Stimulated activated CD4-positive, alpha-beta T cell treated with anti-CD3 and anti-CD28 coated beads, Interleukin-1b, Interleukin-23, amount 100 ng/mL, for 24 hours (primary cell): Measurements from ENCODE around the gene RNASEH1.
"Not testable (repeated sequence)": the region's sequence is repeated elsewhere in the genome, so short reads cannot be mapped to it uniquely, and the experiment has no call there.

Experiments used
- DNase-seq, 4 experiments: peaks; one replicate each; pipeline ENCODE4 v3.0.0-alpha.2; 2020; ENCODE audit warnings: low read depth in 4 of 4, low spot score in 1 of 4

RNASEH1 gene

GRCh38 chr2:3522961-3523421 is 35.1 kb downstream of the RNASEH1 start:
- DNase-seq, result no peak

GRCh38 chr2:3520591-3520990 is 37.5 kb downstream of the RNASEH1 start:
- DNase-seq, result no peak

- DNase-seq, result peak; percentile 57 to 80 (median 67)
Measured at GRCh38 chr2:3519255-3520205, 38.6 kb downstream of the RNASEH1 start, which contains the start of gene ADI1. ADI1 (minus strand) TSS chr2:3519531; CDS start chr2:3519487, 44 bp downstream.

GRCh38 chr2:3518496-3519254 is 39.5 kb downstream of the RNASEH1 start:
- peak; percentile 93 to 98 (median 96) for DNase-seq

- no peak for DNase-seq
Measured at GRCh38 chr2:3517948-3518495, 40.1 kb downstream of the RNASEH1 start.

- DNase-seq, result no peak
Measured at GRCh38 chr2:3516831-3517230, 41.3 kb downstream of the RNASEH1 start.

GRCh38 chr2:3515438-3515837 is 42.7 kb downstream of the RNASEH1 start:
- not testable (repeated sequence) for DNase-seq

GRCh38 chr2:3513026-3513810 is 44.9 kb downstream of the RNASEH1 start:
- no peak for DNase-seq

GRCh38 chr2:3512086-3512485 is 46.0 kb downstream of the RNASEH1 start:
- no peak for DNase-seq

GRCh38 chr2:3505771-3506170 is 52.4 kb downstream of the RNASEH1 start:
- no peak for DNase-seq

GRCh38 chr2:3504741-3505140 is 53.4 kb downstream of the RNASEH1 start:
- no peak for DNase-seq

GRCh38 chr2:3503483-3503882 is 54.6 kb downstream of the RNASEH1 start:
- DNase-seq, result no peak

- no peak for DNase-seq
Measured at GRCh38 chr2:3503046-3503445, 55.1 kb downstream of the RNASEH1 start.

GRCh38 chr2:3500326-3500899 is 57.7 kb downstream of the RNASEH1 start:
- DNase-seq, result no peak

- DNase-seq, result no peak
Measured at GRCh38 chr2:3498783-3499394, 59.2 kb downstream of the RNASEH1 start.

- not testable (repeated sequence) for DNase-seq
Measured at GRCh38 chr2:3496708-3497080, 61.4 kb downstream of the RNASEH1 start.
